GM23338 (cell line): ENCODE data around the gene EPHA7. TPM values are rescaled to one million over a fixed set of nuclear protein-coding genes. Genes with fewer than 3 reads are reported as not detected.

Source experiments
- ATAC-seq: fragments of 200-7000 bp; cut with Tn5 transposase; 3 replicates; pipeline ENCODE4 v1.9.1; 2020
- DNase-seq: peaks from one replicate; pipeline ENCODE4 v3.0.0-alpha.2; 2015; ENCODE audit warnings: low spot score
- H2AFZ ChIP-seq: fragments of 200-600 bp; sonication (generic); 2 replicates; pipeline ENCODE4 v1.8.0; 2016; ENCODE audit warnings: antibody characterized with exemption, mild to moderate bottlenecking, moderate library complexity
- H3F3A ChIP-seq: fragments of 200-600 bp; sonication (generic); replicated peaks from 2 replicates; pipeline ENCODE4 v1.8.0; 2017; ENCODE audit warnings: antibody characterized with exemption, mixed run types, low read depth
- H3K27ac ChIP-seq: fragments of 200-600 bp; sonication (generic); 2 replicates; pipeline ENCODE4 v1.6.1; 2016; ENCODE audit warnings: low read depth
- H3K27me3 ChIP-seq: fragments of 200-600 bp; sonication (generic); 2 replicates; pipeline ENCODE4 v1.8.0; 2016; ENCODE audit warnings: mild to moderate bottlenecking, mixed run types, moderate library complexity; ENCODE audit not compliant: insufficient read depth
- H3K36me3 ChIP-seq: fragments of 200-600 bp; sonication (generic); 2 replicates; pipeline ENCODE4 v1.8.0; 2016; ENCODE audit warnings: mild to moderate bottlenecking; ENCODE audit not compliant: insufficient read depth
- H3K4me1 ChIP-seq: fragments of 200-600 bp; sonication (generic); 2 replicates; pipeline ENCODE4 v1.8.0; 2016; ENCODE audit warnings: mild to moderate bottlenecking, moderate library complexity; ENCODE audit not compliant: insufficient read depth
- H3K4me2 ChIP-seq: fragments of 200-600 bp; sonication (generic); 2 replicates; pipeline ENCODE4 v1.7.1; 2017; ENCODE audit warnings: mixed run types
- H3K4me3 ChIP-seq: fragments of 200-600 bp; sonication (generic); 2 replicates; pipeline ENCODE4 v1.6.1; 2016; ENCODE audit warnings: mixed run types
- H3K79me2 ChIP-seq: fragments of 200-600 bp; sonication (generic); replicated peaks from 2 replicates; pipeline ENCODE4 v1.8.0; 2017; ENCODE audit warnings: mild to moderate bottlenecking; ENCODE audit not compliant: insufficient read depth
- H3K9me2 ChIP-seq: fragments of 200-600 bp; sonication (generic); 2 replicates; pipeline ENCODE4 v1.8.0; 2017; ENCODE audit not compliant: insufficient read depth
- H4K20me1 ChIP-seq: fragments of 200-600 bp; sonication (generic); replicated peaks from 2 replicates; pipeline ENCODE4 v1.8.0; 2017; ENCODE audit warnings: mild to moderate bottlenecking; ENCODE audit not compliant: insufficient read depth
- H3K27ac Mint-ChIP-seq: 2 replicates; pipeline ENCODE4 v1.8.0; 2020; ENCODE audit warnings: inconsistent platforms, mild to moderate bottlenecking, moderate library complexity, mixed read lengths
- H3K27me3 Mint-ChIP-seq: 3 replicates; pipeline ENCODE4 v1.8.0; 2022; ENCODE audit warnings: low read depth, mild to moderate bottlenecking, moderate library complexity, mixed read lengths, inconsistent platforms; ENCODE audit not compliant: insufficient read depth, poor library complexity
- H3K36me3 Mint-ChIP-seq: 3 replicates; pipeline ENCODE4 v1.8.0; 2021; ENCODE audit warnings: low read depth, mild to moderate bottlenecking, inconsistent platforms, moderate library complexity, mixed read lengths
- H3K4me1 Mint-ChIP-seq: 3 replicates; pipeline ENCODE4 v1.8.0; 2020; ENCODE audit warnings: mild to moderate bottlenecking, inconsistent platforms, mixed read lengths
- H3K4me3 Mint-ChIP-seq: 3 replicates; pipeline ENCODE4 v1.8.0; 2021; ENCODE audit warnings: moderate library complexity, mild to moderate bottlenecking, inconsistent platforms, mixed read lengths
- H3K9me3 Mint-ChIP-seq: 3 replicates; pipeline ENCODE4 v1.8.0; 2020; ENCODE audit warnings: moderate library complexity, mild to moderate bottlenecking, inconsistent platforms, mixed read lengths
- CREB1 ChIP-seq: fragments of 250-450 bp; sonication (Bioruptor Pico); IDR thresholded peaks from 2 replicates; pipeline ENCODE4 v1.5.0; 2020; ENCODE audit warnings: low read depth, mild to moderate bottlenecking, moderate library complexity
- CTCF ChIP-seq, 2 experiments: fragments of 200-600 bp in 1 of 2; sonication (generic) in 1 of 2; conservative IDR thresholded peaks; 2 replicates each; pipeline versions ENCODE4 v1.5.1 to v1.6.1; 2016 to 2017; ENCODE audit warnings: antibody characterized with exemption in 2 of 2, low read depth in 2 of 2, mild to moderate bottlenecking in 2 of 2, moderate library complexity in 1 of 2
- ETS1 ChIP-seq: IDR thresholded peaks from 2 replicates; pipeline ENCODE4 v1.6.1; 2016; ENCODE audit warnings: antibody characterized with exemption
- EZH2 ChIP-seq: fragments of 200-600 bp; sonication (generic); IDR thresholded peaks from one replicate; pipeline ENCODE4 v1.8.0; 2017; ENCODE audit warnings: antibody characterized with exemption, mild to moderate bottlenecking, low read depth; ENCODE audit not compliant: unreplicated experiment
- NANOG ChIP-seq: IDR thresholded peaks from 2 replicates; pipeline ENCODE4 v1.6.1; 2016; ENCODE audit warnings: antibody characterized with exemption, borderline replicate concordance
- STAT1 ChIP-seq: IDR thresholded peaks from one replicate; pipeline ENCODE4 v1.6.1; 2016; ENCODE audit warnings: antibody characterized with exemption; ENCODE audit not compliant: unreplicated experiment
- ZNF331 ChIP-seq: fragments of 250-450 bp; sonication (Bioruptor Pico); IDR thresholded peaks from 2 replicates; pipeline ENCODE4 v1.5.0; 2020; ENCODE audit warnings: low read depth, mild to moderate bottlenecking, moderate library complexity
- ZNF462 ChIP-seq: fragments of 250-450 bp; sonication (Bioruptor Pico); IDR thresholded peaks from 2 replicates; pipeline ENCODE4 v1.5.0; 2020; ENCODE audit warnings: mild to moderate bottlenecking, moderate library complexity
- polyA plus RNA-seq: library from polyadenylated mRNA; unstranded; fragments of >200 nt; fragmentation: Nextera tagmentation; extraction: Ambion mirVana; gene quantifications from 2 replicates; pipeline ENCODE4 v1.2.1, GENCODE V29; 2016
- total RNA-seq: library from RNA; depleted of rRNA; stranded (reverse); fragments of >200 nt; shearing (Covaris generic); gene quantifications from 2 replicates; pipeline ENCODE4 v1.2.3, GENCODE V29; 2014

The EPHA7 gene
- total and polyA plus RNA-seq, 2 experiments from 2014 or later: 3.3 to 7.3 TPM

GRCh38 chr6:93307505-93308409, 111.6 kb downstream of the EPHA7 start (continued):
- TF ChIP-seq CREB1 (CRISPR knock-in tag): no peak
- TF ChIP-seq EZH2: no peak
- no peak for TF ChIP-seq STAT1
- TF ChIP-seq NANOG: no peak
- no peak for TF ChIP-seq CTCF (conservative IDR thresholded peaks at IDR 0.05; ENCODE audit: low read depth in 2 of 2)

GRCh38 chr6:93305088-93305487, 114.3 kb downstream of the EPHA7 start:
- Histone ChIP-seq H3K4me3 (no peak overlapping the region), H3K9me2 (no peaks in the 10 kb centered on the region), H3K4me2 (no peak overlapping the region), H3K36me3 (no peaks in the 10 kb centered on the region), H3F3A (no peaks in the 10 kb centered on the region), H3K4me1 (no peaks in the 10 kb centered on the region), H3K27ac (no peak overlapping the region), H2AFZ (no peak overlapping the region), H4K20me1 (no peaks in the 10 kb centered on the region), H3K79me2 (no peaks in the 10 kb centered on the region), H3K27me3 (no peaks in the 10 kb centered on the region)
- Mint-ChIP-seq H3K27ac (peak overlapping the region; percentile 22; the same call in 1 of the 2 replicates), H3K36me3 (no peaks in the 10 kb centered on the region), H3K4me3 (no peak overlapping the region), H3K4me1 (peaks cover 6% of the 10 kb centered on the region; the same call in 2 of the 3 replicates), H3K9me3 (no peaks in the 10 kb centered on the region), H3K27me3 (peaks cover 2% of the 10 kb centered on the region)
- ATAC-seq: no peak
- TF ChIP-seq STAT1 (no peak), ETS1 (no peak), ZNF331 (no peak)
- DNase-seq: no peak

GRCh38 chr6:93304505-93304904, 114.9 kb downstream of the EPHA7 start:
- no peaks in the 10 kb centered on the region for H3F3A ChIP-seq
- H3K36me3 Mint-ChIP-seq: no peaks in the 10 kb centered on the region
- no peaks in the 10 kb centered on the region for H3K79me2 ChIP-seq
- peaks cover 6% of the 10 kb centered on the region; the same call in 2 of the 3 replicates for H3K4me1 Mint-ChIP-seq
- peaks cover 2% of the 10 kb centered on the region for H3K27me3 Mint-ChIP-seq
- no peaks in the 10 kb centered on the region for H3K27me3 ChIP-seq
- no peaks in the 10 kb centered on the region for H3K36me3 ChIP-seq
- no peak overlapping the region; the same call in 1 of the 2 replicates for H3K27ac Mint-ChIP-seq
- H4K20me1 ChIP-seq: no peaks in the 10 kb centered on the region
- H3K9me3 Mint-ChIP-seq: no peaks in the 10 kb centered on the region
- no peak overlapping the region for H3K4me3 Mint-ChIP-seq
- no peaks in the 10 kb centered on the region for H3K9me2 ChIP-seq
- no peaks in the 10 kb centered on the region for H3K4me1 ChIP-seq
- H3K4me3 ChIP-seq: no peak overlapping the region
- no peak overlapping the region for H3K4me2 ChIP-seq
- ATAC-seq: peak; percentile 43; the same call in 2 of the 3 replicates
- no peak overlapping the region for H3K27ac ChIP-seq
- peak; percentile 13 for DNase-seq
- H2AFZ ChIP-seq: no peak overlapping the region
- TF ChIP-seq ETS1 (no peak), ZNF462 (no peak), ZNF331 (no peak), STAT1 (no peak)
